GM12873 (cell line): ENCODE data around the gene ZCCHC10.

Experiments
- TF ChIP-seq, protein P1 (sequence below): IDR thresholded peaks from 2 replicates; pipeline ENCODE4 v1.5.1; 2012; ENCODE audit warnings: low read depth, mild to moderate bottlenecking, moderate library complexity, low read length, control low read depth; ENCODE audit not compliant: insufficient read depth; ENCODE audit errors: missing control alignments

Gene ZCCHC10

DNA sequence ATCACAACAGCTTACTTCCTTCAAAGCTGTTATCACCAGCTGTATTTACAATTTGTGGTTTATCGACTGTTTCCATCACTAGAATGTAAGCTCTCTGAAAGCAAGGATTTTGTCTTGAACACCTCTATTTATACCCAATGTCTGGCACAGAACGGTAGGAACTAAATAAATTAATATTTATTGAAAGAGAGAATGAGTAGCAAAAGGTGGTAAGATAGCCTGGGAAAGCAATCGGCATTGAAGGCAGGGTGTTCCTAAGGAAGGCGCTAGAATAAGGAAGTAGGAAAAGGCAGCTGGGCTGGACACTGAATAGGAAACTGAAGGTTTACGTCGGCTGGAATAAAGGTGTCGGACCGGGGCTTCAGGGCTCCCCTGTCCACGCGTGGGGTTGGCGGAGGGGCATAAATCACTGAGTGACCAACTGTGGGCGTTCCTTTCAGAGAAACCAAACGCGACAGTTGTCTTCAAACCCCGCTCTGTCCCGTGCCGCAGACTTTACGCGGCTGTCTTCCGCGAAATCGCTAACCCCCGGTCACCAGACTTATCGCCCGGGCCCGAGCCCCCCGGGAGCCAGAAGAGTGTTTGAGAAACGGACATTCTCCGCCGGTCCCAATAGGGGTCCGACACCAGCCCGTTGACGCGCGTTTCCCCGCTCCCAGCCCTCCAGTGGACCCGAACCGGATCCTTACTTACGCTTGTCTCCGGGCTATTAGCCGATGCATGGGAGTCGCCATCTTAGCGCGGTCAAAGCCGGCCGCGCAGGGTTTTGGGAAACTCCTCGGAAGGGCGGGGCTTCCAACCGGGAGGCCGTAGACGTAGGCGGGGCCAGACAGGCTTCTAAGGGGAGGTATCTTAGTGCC lies at the start of gene ZCCHC10:
ZCCHC10 (minus strand) TSS at position 746 of the 860 bp plus-strand sequence; CDS start at position 734, 12 bp downstream.
- TF ChIP-seq, protein P1, sequence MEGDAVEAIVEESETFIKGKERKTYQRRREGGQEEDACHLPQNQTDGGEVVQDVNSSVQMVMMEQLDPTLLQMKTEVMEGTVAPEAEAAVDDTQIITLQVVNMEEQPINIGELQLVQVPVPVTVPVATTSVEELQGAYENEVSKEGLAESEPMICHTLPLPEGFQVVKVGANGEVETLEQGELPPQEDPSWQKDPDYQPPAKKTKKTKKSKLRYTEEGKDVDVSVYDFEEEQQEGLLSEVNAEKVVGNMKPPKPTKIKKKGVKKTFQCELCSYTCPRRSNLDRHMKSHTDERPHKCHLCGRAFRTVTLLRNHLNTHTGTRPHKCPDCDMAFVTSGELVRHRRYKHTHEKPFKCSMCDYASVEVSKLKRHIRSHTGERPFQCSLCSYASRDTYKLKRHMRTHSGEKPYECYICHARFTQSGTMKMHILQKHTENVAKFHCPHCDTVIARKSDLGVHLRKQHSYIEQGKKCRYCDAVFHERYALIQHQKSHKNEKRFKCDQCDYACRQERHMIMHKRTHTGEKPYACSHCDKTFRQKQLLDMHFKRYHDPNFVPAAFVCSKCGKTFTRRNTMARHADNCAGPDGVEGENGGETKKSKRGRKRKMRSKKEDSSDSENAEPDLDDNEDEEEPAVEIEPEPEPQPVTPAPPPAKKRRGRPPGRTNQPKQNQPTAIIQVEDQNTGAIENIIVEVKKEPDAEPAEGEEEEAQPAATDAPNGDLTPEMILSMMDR, result no peak

DNA sequence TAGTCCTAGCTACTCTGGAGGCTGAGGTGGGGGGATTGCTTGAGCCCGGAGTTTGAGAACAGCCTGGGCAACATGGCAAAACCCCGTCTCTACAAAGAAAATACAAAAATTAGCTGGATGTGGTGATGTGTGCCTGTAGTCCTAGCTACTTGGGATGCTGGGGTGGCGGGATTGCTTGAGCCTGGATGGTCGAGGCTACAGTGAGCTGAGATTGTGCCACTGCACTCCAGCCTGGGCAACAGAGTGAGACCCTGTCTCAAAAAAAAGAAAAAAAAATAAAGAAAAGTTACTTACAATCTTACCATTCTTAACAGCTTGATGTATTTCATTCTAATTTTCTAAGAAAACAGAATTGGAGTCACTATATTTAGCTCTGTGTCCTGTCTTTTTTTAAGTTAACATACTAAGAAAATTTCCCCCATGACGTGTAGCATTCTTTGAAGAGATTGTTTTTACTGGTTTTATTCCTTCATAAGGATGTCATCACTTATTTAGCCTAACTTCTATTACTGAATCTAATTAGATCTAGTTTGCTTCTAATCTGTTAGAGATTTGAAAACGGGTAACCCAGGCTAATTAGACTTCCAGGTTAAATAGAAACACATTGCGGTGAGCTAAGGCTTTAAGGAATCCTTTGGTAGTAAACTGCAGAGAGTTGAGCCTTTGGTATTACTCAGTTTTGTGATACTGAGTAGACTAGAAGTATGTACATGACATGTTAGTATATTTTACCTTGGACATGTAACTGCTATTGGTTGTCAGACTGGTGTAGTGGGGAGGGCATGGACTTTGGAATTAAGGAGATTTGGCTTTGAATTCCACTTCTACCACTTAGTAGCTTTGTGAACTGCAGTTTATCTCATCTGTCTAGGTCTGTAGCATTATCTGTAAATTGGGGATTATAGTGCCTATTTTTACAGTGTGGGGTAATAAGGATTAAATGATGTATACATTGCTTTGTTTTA lies 49.5 kb upstream of the ZCCHC10 start:
- TF ChIP-seq, protein P1, result no peak

DNA sequence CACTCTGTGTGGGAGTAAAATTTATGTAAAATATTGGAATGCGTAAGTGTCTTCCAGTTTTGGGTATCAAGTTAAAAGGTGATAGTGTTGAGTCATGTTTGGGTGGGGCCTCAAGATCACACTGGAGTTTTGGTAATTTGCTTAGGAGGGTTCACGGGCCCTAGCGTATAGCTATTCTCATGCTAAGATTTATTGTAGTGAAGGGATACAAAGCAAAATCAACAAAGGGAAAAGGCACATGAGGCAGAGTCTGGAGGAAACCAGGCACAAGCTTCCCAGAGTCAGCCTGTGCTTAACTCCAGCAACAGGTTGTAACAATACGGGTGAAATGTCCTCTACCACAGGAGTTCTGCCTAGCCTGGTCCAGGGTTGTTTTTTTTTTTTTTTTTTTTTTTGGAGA lies 45.7 kb upstream of the ZCCHC10 start:
- TF ChIP-seq, protein P1, result no peak

DNA sequence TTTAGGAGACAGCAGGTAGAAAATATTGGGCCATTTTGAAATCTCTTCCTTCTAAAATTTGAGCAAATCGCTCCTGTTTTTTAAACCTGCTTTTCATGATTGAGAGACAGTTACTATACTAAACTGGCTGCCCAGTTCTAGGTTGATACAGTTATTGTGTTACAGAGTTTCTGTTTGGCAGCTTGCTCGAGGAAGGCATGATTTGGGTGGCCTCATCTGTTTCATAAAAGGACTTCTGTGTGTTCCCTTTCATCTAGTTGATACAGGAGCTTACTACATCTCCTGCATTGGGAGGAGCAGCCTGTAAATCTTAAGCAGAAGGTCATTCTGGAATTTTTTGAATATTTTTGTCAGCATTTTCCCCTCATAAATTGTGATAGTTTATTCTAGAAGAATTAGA lies 39.7 kb upstream of the ZCCHC10 start:
- TF ChIP-seq, protein P1, result no peak

DNA sequence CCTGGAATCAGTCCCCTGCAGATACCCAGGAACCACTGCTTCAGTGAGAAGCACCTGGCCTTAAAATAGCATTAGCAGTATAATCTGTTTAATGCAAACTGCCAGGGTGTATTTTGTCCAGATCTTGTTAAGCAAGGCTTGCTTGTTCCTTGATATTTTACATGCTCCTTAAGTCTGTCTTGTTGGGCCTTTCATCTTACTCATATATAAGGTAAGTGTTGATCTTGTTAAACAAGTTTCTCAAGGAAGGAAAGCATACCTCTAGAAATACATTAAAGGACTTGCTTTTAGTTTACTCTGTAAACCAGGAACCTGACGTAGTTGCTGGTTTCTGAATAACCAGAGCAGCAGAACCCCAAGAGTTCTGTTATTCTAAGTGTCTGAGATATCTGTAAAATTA lies 39.1 kb upstream of the ZCCHC10 start:
- TF ChIP-seq, protein P1, result no peak

DNA sequence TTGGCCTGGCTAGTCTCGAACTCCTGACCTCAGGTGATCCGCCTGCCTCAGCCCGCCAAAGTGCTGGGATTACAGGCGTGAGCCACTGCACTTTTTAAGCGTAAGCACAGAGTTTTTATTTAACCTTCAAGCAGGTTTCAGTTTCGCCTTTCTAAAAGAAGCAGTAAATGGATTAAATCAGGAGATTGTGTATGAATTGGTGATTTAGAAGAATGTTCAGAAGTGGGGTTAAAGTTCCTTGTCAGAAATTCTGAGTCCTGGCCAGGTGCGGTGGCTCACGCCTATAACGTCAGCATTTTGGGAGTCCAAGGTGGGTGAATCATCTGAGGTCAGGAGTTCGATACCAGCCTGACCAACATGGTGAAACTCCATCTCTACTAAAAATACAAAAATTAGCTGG lies 37.6 kb upstream of the ZCCHC10 start:
- TF ChIP-seq, protein P1, result no peak

DNA sequence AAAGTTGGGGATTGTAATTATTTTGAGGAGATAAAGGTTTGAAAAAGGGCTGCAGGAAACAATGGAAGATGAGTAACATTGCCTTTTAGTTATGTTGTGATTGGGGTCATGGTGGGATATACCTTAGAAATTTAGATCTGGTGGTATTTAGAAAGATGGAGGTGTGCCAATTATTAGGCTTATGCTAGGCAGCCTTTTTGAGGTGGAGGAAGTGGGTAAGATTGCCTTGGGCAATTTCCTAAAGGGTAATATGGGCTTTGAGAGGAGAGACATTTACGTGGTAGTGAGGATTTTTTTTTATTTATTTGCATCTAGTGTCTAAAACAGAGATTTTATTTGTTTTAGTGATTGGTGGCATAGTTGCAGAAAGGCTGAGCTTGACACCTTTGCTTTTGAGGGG lies 35.9 kb upstream of the ZCCHC10 start:
- TF ChIP-seq, protein P1, result no peak
